ENCODE results near the gene GNAL.

DNA sequence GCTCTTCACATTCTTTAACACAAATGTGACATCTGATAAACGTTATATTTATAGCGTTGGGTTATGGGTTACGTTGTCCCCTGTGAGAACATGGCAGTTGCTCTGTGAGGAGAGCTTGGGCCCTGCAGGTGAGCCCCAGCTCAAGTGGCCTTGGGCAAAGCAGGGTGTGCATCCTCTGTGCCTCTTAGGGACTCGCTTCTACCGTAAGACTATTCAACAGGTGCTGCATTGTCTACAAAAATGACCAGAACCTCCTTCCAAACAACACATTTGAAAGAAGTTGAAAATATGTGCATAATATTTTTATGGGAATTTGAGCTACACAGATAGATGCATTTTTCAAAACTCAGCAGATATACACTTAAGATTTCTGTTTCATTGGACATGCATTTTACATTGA lies 145.7 kb downstream of the GNAL start:
- TF ChIP-seq TAF1 (conservative IDR thresholded peaks at IDR 0.05), result no peak
- TF ChIP-seq, protein P1, sequence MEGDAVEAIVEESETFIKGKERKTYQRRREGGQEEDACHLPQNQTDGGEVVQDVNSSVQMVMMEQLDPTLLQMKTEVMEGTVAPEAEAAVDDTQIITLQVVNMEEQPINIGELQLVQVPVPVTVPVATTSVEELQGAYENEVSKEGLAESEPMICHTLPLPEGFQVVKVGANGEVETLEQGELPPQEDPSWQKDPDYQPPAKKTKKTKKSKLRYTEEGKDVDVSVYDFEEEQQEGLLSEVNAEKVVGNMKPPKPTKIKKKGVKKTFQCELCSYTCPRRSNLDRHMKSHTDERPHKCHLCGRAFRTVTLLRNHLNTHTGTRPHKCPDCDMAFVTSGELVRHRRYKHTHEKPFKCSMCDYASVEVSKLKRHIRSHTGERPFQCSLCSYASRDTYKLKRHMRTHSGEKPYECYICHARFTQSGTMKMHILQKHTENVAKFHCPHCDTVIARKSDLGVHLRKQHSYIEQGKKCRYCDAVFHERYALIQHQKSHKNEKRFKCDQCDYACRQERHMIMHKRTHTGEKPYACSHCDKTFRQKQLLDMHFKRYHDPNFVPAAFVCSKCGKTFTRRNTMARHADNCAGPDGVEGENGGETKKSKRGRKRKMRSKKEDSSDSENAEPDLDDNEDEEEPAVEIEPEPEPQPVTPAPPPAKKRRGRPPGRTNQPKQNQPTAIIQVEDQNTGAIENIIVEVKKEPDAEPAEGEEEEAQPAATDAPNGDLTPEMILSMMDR (IDR thresholded peaks at IDR 0.05; ENCODE audit: low read depth, low read length, missing input control), result no peak
- TF ChIP-seq, protein P2, sequence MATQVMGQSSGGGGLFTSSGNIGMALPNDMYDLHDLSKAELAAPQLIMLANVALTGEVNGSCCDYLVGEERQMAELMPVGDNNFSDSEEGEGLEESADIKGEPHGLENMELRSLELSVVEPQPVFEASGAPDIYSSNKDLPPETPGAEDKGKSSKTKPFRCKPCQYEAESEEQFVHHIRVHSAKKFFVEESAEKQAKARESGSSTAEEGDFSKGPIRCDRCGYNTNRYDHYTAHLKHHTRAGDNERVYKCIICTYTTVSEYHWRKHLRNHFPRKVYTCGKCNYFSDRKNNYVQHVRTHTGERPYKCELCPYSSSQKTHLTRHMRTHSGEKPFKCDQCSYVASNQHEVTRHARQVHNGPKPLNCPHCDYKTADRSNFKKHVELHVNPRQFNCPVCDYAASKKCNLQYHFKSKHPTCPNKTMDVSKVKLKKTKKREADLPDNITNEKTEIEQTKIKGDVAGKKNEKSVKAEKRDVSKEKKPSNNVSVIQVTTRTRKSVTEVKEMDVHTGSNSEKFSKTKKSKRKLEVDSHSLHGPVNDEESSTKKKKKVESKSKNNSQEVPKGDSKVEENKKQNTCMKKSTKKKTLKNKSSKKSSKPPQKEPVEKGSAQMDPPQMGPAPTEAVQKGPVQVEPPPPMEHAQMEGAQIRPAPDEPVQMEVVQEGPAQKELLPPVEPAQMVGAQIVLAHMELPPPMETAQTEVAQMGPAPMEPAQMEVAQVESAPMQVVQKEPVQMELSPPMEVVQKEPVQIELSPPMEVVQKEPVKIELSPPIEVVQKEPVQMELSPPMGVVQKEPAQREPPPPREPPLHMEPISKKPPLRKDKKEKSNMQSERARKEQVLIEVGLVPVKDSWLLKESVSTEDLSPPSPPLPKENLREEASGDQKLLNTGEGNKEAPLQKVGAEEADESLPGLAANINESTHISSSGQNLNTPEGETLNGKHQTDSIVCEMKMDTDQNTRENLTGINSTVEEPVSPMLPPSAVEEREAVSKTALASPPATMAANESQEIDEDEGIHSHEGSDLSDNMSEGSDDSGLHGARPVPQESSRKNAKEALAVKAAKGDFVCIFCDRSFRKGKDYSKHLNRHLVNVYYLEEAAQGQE (IDR thresholded peaks at IDR 0.05), result no peak
- TF ChIP-seq, protein P3, sequence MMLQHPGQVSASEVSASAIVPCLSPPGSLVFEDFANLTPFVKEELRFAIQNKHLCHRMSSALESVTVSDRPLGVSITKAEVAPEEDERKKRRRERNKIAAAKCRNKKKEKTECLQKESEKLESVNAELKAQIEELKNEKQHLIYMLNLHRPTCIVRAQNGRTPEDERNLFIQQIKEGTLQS (IDR thresholded peaks at IDR 0.05), result no peak
- TF ChIP-seq YY1 (IDR thresholded peaks at IDR 0.05), result no peak
- no peak for TF ChIP-seq EGR1 (IDR thresholded peaks at IDR 0.05; ENCODE audit: low read depth in 2 of 2)
- no peak for TF ChIP-seq GABPA (IDR thresholded peaks at IDR 0.05 in 1 of 2, conservative IDR thresholded peaks at IDR 0.05 in 1 of 2)
- TF ChIP-seq, protein P4, sequence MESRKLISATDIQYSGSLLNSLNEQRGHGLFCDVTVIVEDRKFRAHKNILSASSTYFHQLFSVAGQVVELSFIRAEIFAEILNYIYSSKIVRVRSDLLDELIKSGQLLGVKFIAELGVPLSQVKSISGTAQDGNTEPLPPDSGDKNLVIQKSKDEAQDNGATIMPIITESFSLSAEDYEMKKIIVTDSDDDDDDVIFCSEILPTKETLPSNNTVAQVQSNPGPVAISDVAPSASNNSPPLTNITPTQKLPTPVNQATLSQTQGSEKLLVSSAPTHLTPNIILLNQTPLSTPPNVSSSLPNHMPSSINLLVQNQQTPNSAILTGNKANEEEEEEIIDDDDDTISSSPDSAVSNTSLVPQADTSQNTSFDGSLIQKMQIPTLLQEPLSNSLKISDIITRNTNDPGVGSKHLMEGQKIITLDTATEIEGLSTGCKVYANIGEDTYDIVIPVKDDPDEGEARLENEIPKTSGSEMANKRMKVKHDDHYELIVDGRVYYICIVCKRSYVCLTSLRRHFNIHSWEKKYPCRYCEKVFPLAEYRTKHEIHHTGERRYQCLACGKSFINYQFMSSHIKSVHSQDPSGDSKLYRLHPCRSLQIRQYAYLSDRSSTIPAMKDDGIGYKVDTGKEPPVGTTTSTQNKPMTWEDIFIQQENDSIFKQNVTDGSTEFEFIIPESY (IDR thresholded peaks at IDR 0.05), result no peak
- TF ChIP-seq SP1 (IDR thresholded peaks at IDR 0.05), result no peak
- no peak for TF ChIP-seq RAD21 (IDR thresholded peaks at IDR 0.05)

Measured in liver (tissue), 3 donors.